ENCODE data around the gene POLE3. TPM values are rescaled to one million over a fixed set of nuclear protein-coding genes. Genes with fewer than 3 reads are reported as not detected.
"Not testable (repeated sequence)": the region's sequence is repeated elsewhere in the genome, so short reads cannot be mapped to it uniquely, and the experiment has no call there.

Gene POLE3
- polyA plus RNA-seq, 1 donor = 48.0 TPM

- Histone ChIP-seq H3K36me3 (ENCODE audit: control insufficient read depth, insufficient read depth, low read length) (peaks cover 51% of the 10 kb centered on the region), H3K27me3 (ENCODE audit: control insufficient read depth, insufficient read depth, low read length) (no peaks in the 10 kb centered on the region), H3K9me3 (ENCODE audit: control insufficient read depth, low read depth, low read length) (no peaks in the 10 kb centered on the region), H3K4me3 (ENCODE audit: low read length) (no peak overlapping the region), H3K27ac (ENCODE audit: low read length) (no peak overlapping the region), H3K4me1 (ENCODE audit: control insufficient read depth, insufficient read depth, low read length) (peaks cover 41% of the 10 kb centered on the region)
- no peak for DNase-seq
- WGBS (ENCODE audit: insufficient coverage, low lambda C conversion rate) = no CpG with 5 or more reads among the region's 17 CpGs
Observed at GRCh38 chr9:113390192-113390960, 20.1 kb downstream of the POLE3 start.

GRCh38 chr9:113389451-113389850 is 21.0 kb downstream of the POLE3 start:
- peak overlapping the region; percentile 85 for H3K27ac ChIP-seq (ENCODE audit: low read length)

GRCh38 chr9:113388833-113389232 is 21.6 kb downstream of the POLE3 start:
- H3K4me3 ChIP-seq (ENCODE audit: low read length) = no peak overlapping the region
- no peaks in the 10 kb centered on the region for H3K27me3 ChIP-seq (ENCODE audit: control insufficient read depth, insufficient read depth, low read length)
- no CpG with 5 or more reads among the region's 13 CpGs for whole genome bisulfite sequencing (ENCODE audit: insufficient coverage, low lambda C conversion rate)
- peak overlapping the region; percentile 85 for H3K27ac ChIP-seq (ENCODE audit: low read length)
- peaks cover 41% of the 10 kb centered on the region for H3K4me1 ChIP-seq (ENCODE audit: control insufficient read depth, insufficient read depth, low read length)
- no peaks in the 10 kb centered on the region for H3K9me3 ChIP-seq (ENCODE audit: control insufficient read depth, low read depth, low read length)
- DNase-seq = peak in 1 of 2 donors; percentile 52
- H3K36me3 ChIP-seq (ENCODE audit: control insufficient read depth, insufficient read depth, low read length) = peaks cover 51% of the 10 kb centered on the region

More at GRCh38 chr9:113389451-113389850, 21.0 kb downstream of the POLE3 start:
- peaks cover 41% of the 10 kb centered on the region for H3K4me1 ChIP-seq (ENCODE audit: control insufficient read depth, insufficient read depth, low read length)
- no peak overlapping the region for H3K4me3 ChIP-seq (ENCODE audit: low read length)
- H3K36me3 ChIP-seq (ENCODE audit: control insufficient read depth, insufficient read depth, low read length) = peaks cover 51% of the 10 kb centered on the region
- WGBS (ENCODE audit: insufficient coverage, low lambda C conversion rate) = no CpG with 5 or more reads among the region's 11 CpGs
- DNase-seq = no peak
- H3K9me3 ChIP-seq (ENCODE audit: control insufficient read depth, low read depth, low read length) = no peaks in the 10 kb centered on the region
- H3K27me3 ChIP-seq (ENCODE audit: control insufficient read depth, insufficient read depth, low read length) = no peaks in the 10 kb centered on the region

- H3K4me3 ChIP-seq (ENCODE audit: low read length) = no peak overlapping the region
- no peaks in the 10 kb centered on the region for H3K9me3 ChIP-seq (ENCODE audit: control insufficient read depth, low read depth, low read length)
- H3K27me3 ChIP-seq (ENCODE audit: control insufficient read depth, insufficient read depth, low read length) = no peaks in the 10 kb centered on the region
- peaks cover 51% of the 10 kb centered on the region for H3K4me1 ChIP-seq (ENCODE audit: control insufficient read depth, insufficient read depth, low read length)
- H3K27ac ChIP-seq (ENCODE audit: low read length) = peak overlapping the region; percentile 85
- peak; percentile 76 to 89 for DNase-seq
- peaks cover 45% of the 10 kb centered on the region for H3K36me3 ChIP-seq (ENCODE audit: control insufficient read depth, insufficient read depth, low read length)
- no CpG with 5 or more reads among the region's 9 CpGs for WGBS (ENCODE audit: insufficient coverage, low lambda C conversion rate)
Observed at GRCh38 chr9:113387560-113388230, 22.8 kb downstream of the POLE3 start.

GRCh38 chr9:113386571-113387393 is 23.7 kb downstream of the POLE3 start:
- H3K4me1 ChIP-seq (ENCODE audit: control insufficient read depth, insufficient read depth, low read length) = peaks cover 57% of the 10 kb centered on the region
- WGBS (ENCODE audit: insufficient coverage, low lambda C conversion rate) = 86% methylated on average over 1 of the region's 4 CpGs
- H3K36me3 ChIP-seq (ENCODE audit: control insufficient read depth, insufficient read depth, low read length) = peaks cover 38% of the 10 kb centered on the region

GRCh38 chr9:113381909-113382411 is 28.5 kb downstream of the POLE3 start:
- H3K4me1 ChIP-seq (ENCODE audit: control insufficient read depth, insufficient read depth, low read length) = peaks cover 64% of the 10 kb centered on the region
- DNase-seq = peak; percentile 95 to 96
- no CpG with 5 or more reads among the region's 8 CpGs for WGBS (ENCODE audit: insufficient coverage, low lambda C conversion rate)
- H3K27ac ChIP-seq (ENCODE audit: low read length) = peak overlapping the region; percentile 93
- H3K4me3 ChIP-seq (ENCODE audit: low read length) = no peak overlapping the region
- peaks cover 4% of the 10 kb centered on the region for H3K36me3 ChIP-seq (ENCODE audit: control insufficient read depth, insufficient read depth, low read length)
- no peaks in the 10 kb centered on the region for H3K9me3 ChIP-seq (ENCODE audit: control insufficient read depth, low read depth, low read length)
- no peaks in the 10 kb centered on the region for H3K27me3 ChIP-seq (ENCODE audit: control insufficient read depth, insufficient read depth, low read length)

More at GRCh38 chr9:113386571-113387393, 23.7 kb downstream of the POLE3 start:
- peak overlapping the region; percentile 85 for H3K27ac ChIP-seq (ENCODE audit: low read length)
- H3K9me3 ChIP-seq (ENCODE audit: control insufficient read depth, low read depth, low read length) = no peaks in the 10 kb centered on the region
- H3K4me3 ChIP-seq (ENCODE audit: low read length) = no peak overlapping the region
- DNase-seq = no peak
- no peaks in the 10 kb centered on the region for H3K27me3 ChIP-seq (ENCODE audit: control insufficient read depth, insufficient read depth, low read length)

- not testable (repeated sequence) for H3K4me3 ChIP-seq (ENCODE audit: low read length); H3K9me3 ChIP-seq (ENCODE audit: control insufficient read depth, low read depth, low read length); DNase-seq; H3K36me3 ChIP-seq (ENCODE audit: control insufficient read depth, insufficient read depth, low read length); H3K27me3 ChIP-seq (ENCODE audit: control insufficient read depth, insufficient read depth, low read length)
- H3K27ac ChIP-seq (ENCODE audit: low read length) = peak overlapping the region; percentile 93
- H3K4me1 ChIP-seq (ENCODE audit: control insufficient read depth, insufficient read depth, low read length) = peaks cover 59% of the 10 kb centered on the region
- no CpG with 5 or more reads among the region's 7 CpGs for WGBS (ENCODE audit: insufficient coverage, low lambda C conversion rate)
Observed at GRCh38 chr9:113381441-113381840, 29.0 kb downstream of the POLE3 start.

- WGBS (ENCODE audit: insufficient coverage, low lambda C conversion rate) = no CpG with 5 or more reads among the region's 1 CpG
- H3K4me1 ChIP-seq (ENCODE audit: control insufficient read depth, insufficient read depth, low read length) = peaks cover 57% of the 10 kb centered on the region
- H3K27me3 ChIP-seq (ENCODE audit: control insufficient read depth, insufficient read depth, low read length) = no peaks in the 10 kb centered on the region
- peak; percentile 70 to 84 for DNase-seq
- no peak overlapping the region for H3K4me3 ChIP-seq (ENCODE audit: low read length)
- peak overlapping the region; percentile 93 for H3K27ac ChIP-seq (ENCODE audit: low read length)
- no peaks in the 10 kb centered on the region for H3K36me3 ChIP-seq (ENCODE audit: control insufficient read depth, insufficient read depth, low read length)
- H3K9me3 ChIP-seq (ENCODE audit: control insufficient read depth, low read depth, low read length) = no peaks in the 10 kb centered on the region
Observed at GRCh38 chr9:113380869-113381378, 29.6 kb downstream of the POLE3 start.

GRCh38 chr9:113379829-113380210 is 30.7 kb downstream of the POLE3 start:
- H3K9me3 ChIP-seq (ENCODE audit: control insufficient read depth, low read depth, low read length); H3K27me3 ChIP-seq (ENCODE audit: control insufficient read depth, insufficient read depth, low read length); H3K36me3 ChIP-seq (ENCODE audit: control insufficient read depth, insufficient read depth, low read length); H3K4me3 ChIP-seq (ENCODE audit: low read length): not testable (repeated sequence)
- peaks cover 58% of the 10 kb centered on the region for H3K4me1 ChIP-seq (ENCODE audit: control insufficient read depth, insufficient read depth, low read length)
- WGBS (ENCODE audit: insufficient coverage, low lambda C conversion rate) = no CpG with 5 or more reads among the region's 2 CpGs
- DNase-seq = peak in 1 of 2 donors; percentile 21
- H3K27ac ChIP-seq (ENCODE audit: low read length) = peak overlapping the region; percentile 93

All from large intestine (tissue), 3 donors.